Limb (tissue), 2 donors: ENCODE results near the gene TCIRG1.

Experiments used
- DNase-seq, 2 donors: peaks; one replicate each; pipeline ENCODE4 v3.0.0-alpha.2; 2016; ENCODE audit errors: extremely low spot score in 2 of 2

TCIRG1 gene

DNA sequence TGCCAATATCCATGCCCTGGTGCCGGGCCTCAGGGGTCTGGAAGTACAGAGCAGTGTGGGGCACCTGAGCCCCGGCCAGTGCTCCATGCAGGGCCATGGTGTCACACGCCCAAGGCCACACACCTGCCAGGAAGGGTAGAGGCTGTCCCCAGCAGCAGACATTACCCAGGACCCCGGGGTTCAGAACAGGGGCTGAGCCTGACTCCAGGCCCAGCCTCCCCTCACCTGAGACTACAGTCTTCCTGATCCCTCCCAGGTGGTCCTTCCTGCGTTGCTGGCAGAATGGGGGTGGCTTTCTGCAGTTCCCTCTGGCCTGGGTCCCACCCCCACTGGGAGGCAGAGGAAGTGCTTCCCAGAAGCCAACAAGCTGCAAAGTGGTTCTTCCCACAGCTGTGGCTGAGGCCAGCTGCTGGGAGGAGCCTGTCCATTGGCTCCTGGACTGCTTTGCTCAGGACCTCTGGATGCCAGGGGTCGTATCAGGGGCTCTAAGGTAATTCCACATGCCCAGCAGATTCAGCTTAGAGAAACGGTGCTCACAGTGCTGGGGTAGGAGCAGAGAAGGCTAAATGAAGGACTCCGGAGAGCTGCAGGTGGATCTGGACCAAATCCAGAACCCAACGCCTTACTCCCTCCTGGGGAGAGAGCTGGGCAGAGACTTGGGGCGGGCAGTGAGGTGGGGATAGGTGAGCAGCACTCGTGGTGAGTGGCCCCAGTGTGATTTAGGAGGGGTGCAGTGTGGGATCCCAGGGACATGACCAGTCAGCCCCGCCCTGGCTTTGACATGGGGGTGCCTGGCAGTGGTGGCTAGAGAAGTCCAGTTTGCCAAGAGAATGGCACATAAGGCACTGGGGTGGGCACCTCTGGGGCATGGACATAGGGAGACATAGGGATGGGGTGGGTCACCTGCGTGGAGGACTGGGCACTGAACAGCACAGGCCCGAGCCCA is 12.6 kb downstream of the TCIRG1 start:
- DNase-seq = no peak

- DNase-seq = no peak
Observed at GRCh38 chr11:68052137-68052873, 13.5 kb downstream of the TCIRG1 start.

GRCh38 chr11:68053117-68053516 is 14.3 kb downstream of the TCIRG1 start:
- no peak for DNase-seq

DNA sequence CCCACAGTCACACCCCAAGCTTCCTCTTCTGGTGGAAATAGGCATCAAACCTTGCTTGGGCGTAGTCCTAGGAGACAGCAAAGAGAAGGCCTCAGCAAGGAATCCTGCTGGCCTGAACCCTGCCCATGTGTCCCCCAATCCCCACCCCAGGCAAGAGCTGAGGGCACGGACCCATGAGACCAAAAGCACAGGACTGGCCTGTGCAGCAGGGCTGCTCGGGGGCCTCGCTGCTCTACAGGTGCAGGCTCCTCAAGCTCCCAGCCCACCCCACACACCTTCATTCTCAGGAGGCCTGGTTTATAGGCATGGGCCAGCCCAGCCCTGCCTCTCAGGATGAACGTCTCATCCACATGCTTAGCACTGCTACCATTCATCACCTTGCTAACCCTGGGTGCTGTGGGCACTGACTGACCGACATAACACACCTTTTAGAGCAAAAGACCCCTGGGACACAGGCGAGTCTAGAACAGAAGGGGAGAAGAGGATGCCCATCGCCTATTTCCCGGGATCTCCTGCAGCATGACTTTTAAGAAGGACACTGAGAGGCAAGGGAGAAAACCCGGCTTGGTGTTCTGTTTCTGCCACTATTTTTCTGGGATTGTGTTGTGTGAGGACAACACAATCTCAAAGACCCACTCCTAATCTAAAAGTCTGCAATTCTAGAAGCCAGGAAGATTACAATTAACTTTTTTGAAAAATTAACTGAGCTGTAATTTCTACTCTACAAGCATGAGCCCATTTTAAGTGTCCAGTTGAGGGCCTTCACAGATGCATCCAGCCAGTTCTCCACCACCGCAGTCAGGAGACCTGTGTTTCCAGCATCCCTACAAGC is 15.4 kb downstream of the TCIRG1 start:
- no peak for DNase-seq

DNA sequence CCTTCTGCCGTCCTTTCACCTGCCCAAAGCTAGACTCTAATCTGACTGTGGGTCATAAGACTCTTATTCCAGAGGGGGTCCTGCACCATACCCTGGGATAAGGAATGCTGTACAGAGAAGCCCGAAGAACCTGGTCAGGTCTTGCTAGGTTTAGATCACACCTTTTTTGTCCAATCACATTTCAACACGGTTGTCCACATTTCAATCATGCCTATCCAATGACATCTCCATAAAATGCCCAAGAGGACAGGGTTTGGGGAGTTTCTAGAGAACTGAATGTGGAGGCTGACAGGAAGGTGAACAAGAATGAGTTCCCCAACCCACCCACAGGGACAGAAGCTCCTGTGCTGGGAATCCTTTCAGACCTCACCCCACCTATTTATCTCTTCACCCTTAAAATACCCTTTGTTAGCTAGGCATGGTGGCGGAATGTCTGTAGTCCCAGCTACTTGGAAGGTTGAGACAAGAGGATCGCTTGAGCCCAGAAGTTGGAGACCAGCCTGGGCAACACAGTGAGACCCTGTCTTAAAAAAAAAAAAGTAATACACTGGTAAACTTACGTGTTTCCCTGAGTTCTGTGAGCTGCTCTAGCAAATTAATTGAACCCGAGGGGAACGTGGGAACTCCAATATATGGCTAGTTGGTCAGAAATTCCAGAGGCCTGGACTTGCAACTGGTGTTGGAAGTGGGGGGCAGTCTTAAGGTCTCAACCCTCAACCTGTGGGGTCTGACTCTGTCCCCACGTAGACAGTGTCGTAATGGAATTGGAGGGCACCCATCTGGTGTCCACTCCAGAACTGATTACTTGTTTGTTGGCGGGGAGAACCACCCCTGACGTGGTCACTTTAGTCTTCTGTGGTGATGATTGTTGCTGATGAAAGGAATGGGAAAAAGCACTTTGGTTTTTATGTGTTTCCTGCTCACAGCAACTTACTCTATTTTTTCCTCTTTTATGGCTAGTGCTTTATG is 17.8 kb downstream of the TCIRG1 start:
- DNase-seq = no peak

GRCh38 chr11:68057807-68058206 is 19.0 kb downstream of the TCIRG1 start:
- DNase-seq = no peak

GRCh38 chr11:68061508-68061907 is 22.7 kb downstream of the TCIRG1 start:
- DNase-seq = no peak

GRCh38 chr11:68064926-68065325 is 26.1 kb downstream of the TCIRG1 start:
- DNase-seq = no peak

GRCh38 chr11:68065841-68066240 is 27.0 kb downstream of the TCIRG1 start:
- DNase-seq = no peak

- no peak for DNase-seq
Observed at GRCh38 chr11:68066742-68067141, 27.9 kb downstream of the TCIRG1 start.

DNA sequence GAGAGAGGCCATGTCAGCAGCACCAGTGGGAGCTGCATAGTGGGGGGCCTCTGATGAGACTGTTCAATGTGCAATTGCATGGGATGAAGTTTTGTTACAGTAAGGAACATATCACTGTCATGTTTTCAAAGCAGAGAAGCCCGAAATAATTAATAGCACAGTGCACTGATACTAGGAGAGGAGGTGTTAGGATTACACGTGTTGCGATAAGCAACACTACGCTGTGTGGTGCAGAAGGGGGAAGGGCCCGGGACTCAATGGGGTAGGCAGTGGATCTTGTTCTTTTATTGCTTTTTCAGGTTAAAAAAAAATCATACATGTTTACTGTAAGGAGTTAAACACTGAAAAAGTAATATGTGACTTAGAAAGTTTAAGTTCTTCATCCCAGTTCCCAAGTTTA is 29.2 kb downstream of the TCIRG1 start:
- no peak for DNase-seq

DNA sequence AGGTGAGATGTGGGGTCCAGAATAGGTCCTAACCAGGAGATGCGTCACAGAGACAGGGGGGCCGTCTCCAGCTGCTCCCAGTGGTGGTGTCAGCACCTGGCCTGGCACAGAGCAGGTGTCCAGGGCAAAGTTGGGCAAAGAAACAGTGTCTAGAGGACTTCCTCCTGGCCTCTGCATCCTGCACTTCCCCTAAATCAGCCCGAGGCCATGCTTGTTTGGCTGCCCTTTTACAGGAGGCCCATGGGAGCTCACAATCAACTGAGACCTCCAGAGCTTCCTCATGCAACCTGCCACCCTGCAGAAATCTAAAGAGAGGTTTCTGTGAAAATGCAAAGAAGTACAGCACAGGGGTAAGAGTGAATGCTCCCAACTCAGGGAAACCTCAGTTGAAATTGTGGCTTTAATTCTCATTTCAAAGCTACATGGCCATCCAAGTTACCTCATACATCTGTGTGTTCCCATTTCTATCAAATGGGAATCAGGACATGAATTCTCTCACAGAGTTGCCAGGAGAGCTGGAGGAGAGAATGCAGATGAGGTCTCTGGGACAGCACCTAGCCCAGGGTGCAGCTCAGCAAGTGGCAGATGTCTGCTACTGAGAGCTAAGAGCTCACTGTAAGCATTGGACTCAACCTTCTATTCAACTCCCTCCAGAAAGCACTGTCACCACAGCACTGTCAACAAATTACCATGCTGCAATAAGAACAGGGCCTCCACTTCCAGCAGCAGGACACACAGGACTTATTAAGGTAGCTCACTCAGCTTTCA is 32.6 kb downstream of the TCIRG1 start:
- no peak for DNase-seq

GRCh38 chr11:68074584-68075352 is 35.9 kb downstream of the TCIRG1 start:
- no peak for DNase-seq

DNA sequence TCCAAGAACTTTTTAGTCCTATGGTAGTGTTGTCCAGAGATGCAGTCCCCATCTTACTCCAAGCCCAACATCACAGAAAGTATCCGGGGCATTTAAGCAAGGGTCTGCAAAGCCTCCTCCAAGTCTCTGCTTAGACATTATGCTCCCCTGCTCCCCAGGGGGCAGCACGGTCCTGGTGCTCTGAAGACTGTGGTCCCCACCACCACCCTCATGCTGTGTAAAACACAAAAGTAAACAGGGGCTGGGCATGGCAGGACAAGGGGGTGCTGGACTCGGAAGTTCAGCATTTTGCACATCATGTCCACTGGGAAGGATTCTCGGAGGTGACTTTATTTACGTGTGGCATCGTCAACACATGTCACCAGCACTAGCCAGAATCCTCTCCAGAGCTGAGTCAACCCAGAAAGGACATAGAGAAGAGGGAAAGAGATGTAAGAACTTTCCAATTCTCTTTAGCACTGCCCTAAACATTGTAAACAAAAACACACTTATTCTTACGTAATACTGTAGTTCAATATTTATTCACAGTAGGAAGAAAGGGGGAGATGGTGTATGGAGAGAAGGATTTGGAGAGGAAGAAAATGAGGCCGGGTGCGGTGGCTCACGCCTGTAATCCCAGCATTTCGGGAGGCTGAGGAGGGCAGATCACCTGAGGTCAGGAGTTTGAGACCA is 37.7 kb downstream of the TCIRG1 start:
- DNase-seq = no peak

DNA sequence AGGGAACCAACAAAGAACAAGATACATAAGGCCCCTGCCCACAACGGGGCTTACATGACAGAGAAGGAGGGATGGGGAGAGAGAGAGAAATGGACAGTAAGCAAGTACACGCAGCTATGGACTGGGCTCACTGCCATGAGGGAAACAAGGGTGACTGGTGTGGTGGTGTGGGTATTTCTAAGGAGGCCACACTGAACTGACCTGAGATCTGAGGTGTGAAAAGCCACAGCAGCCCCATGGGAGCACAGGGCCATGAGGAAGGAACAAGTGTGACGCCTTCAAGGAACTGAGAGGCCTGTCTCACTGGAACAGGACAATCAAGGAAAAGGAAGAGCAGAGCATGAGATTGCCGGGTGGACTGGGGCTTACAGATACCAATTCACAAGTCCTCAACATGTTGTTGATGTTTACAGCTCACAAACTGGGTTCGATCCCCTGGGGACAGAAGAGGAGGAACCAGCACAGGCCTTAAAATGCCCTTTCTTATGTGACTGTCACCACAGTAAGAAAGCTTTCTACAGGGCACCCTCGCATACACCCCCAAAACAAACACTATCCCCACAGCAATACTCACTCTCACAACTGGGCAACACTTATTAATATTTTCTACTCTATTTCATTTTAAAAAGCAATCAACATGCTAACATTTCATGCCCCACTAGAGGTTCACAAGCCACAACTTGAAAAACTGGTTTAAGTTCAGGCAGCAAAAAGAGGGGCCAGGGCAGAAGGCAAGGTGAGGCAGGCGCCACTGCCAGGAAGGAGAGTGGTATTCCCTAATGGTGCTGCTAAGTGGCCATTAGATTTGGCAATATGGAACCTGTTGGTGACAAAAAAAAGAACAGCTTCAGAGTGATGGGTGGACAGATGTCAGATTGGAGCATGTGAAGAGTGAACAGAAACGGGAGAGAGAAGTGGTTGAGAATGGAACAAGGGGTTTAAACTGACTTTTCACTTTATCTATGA is 39.1 kb downstream of the TCIRG1 start:
- no peak for DNase-seq

DNA sequence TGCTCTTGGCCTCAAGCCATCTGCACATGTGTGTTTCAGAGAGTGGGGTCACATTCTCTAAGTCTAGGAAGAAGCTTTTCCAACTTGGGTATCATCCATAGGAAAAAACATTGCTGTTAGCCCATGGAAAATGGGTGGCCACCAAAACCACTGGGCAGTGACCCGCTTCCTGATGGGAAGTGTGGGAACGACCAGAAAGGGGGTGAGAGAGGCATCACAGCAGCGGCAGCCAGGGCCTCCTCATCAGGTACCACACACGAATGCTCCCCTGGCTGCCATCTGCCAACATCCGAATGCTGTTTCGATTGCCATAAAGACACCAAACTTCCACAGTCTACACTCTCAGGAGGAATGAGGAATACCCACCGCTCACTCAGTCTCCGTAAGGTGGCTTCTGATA is 42.0 kb downstream of the TCIRG1 start:
- DNase-seq = no peak

DNA sequence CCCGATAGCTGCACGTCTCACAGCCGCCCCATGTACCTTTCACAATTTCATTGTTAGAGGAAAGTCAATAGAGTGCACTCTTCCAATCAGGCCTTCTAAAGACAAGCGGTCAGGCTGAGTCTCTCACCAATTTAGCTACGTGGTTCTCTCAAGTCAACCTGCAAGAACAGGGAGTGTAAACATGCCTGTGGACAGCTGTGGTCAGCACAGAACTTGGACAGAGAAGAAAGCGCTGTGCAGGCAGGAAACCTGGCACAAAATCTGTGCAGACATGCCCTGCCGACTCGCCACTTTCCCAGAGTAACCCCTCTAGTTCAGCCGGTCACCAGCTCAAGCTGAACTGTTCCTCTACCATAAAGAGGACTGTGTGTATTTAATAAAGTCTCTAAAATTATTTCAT is 42.9 kb downstream of the TCIRG1 start:
- DNase-seq = no peak
